Upper lobe of right lung (tissue), 1 donor: ENCODE results near the gene MORN4. TPM values are rescaled to one million over a fixed set of nuclear protein-coding genes. Genes with fewer than 3 reads are reported as not detected.

Experiments used
- ATAC-seq: fragments of 200-7000 bp; cut with Tn5 transposase; one replicate; pipeline ENCODE4 v1.9.1; 2020; ENCODE audit warnings: mild to moderate bottlenecking, moderate library complexity
- DNase-seq: peaks from one replicate; pipeline ENCODE4 v3.0.0-alpha.2; 2020
- H3K27ac ChIP-seq: fragments of 200-600 bp; one replicate; pipeline ENCODE4 v1.8.0; 2022
- H3K27me3 ChIP-seq: fragments of 200-600 bp; one replicate; pipeline ENCODE4 v1.8.0; 2022; ENCODE audit warnings: mild to moderate bottlenecking
- H3K36me3 ChIP-seq: fragments of 200-600 bp; one replicate; pipeline ENCODE4 v1.8.0; 2022
- H3K4me1 ChIP-seq: fragments of 200-600 bp; one replicate; pipeline ENCODE4 v1.8.0; 2022
- H3K4me3 ChIP-seq: fragments of 200-600 bp; one replicate; pipeline ENCODE4 v1.8.0; 2022; ENCODE audit warnings: mild to moderate bottlenecking
- H3K9me3 ChIP-seq: fragments of 200-600 bp; one replicate; pipeline ENCODE4 v1.8.0; 2022
- intact Hi-C: fragments of 100-400 bp; cut with DNase I; formaldehyde crosslinking; loops from one replicate; pipeline ENCODE4 v1.11.0; 2022
- total RNA-seq: library from RNA; stranded (reverse); fragmentation: NEBNext Ultra II Directional; extraction: Animal tissue kit (Norgen Biotek cat#: 25700); gene quantifications from one replicate; pipeline ENCODE4 v1.2.1, GENCODE V29; 2021
- TF ChIP-seq, protein P1 (sequence below): fragments of 200-600 bp; IDR thresholded peaks from one replicate; pipeline ENCODE4 v1.8.0; 2022; ENCODE audit warnings: antibody characterized with exemption
- donor health status: DM: no; HTN: yes; CAD: no; lungs with severe emphysema.

MORN4 gene
- total RNA-seq, 1 donor from 2014 or later = 3.8 TPM

DNA sequence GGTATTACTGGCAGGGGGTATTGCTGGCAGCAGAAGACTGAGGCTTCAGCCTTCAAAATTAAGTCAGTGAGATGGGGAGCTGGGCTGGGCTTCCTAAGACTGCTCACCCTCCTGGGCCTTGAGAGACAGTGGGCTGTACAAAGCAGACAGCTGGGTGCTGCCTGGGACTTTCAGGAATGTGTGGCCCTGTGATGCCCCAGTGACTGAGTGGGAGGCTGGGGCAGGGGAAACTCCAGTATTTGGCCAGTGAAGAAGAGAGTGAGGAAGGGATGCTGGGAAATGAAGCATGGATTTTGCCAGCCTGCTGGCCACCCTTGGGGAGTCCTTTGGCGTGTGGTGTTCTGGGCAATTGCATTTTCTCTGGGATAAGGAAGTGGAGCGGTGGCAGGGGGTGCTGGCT lies 60.3 kb downstream of the MORN4 start:
- TF ChIP-seq, protein P1, sequence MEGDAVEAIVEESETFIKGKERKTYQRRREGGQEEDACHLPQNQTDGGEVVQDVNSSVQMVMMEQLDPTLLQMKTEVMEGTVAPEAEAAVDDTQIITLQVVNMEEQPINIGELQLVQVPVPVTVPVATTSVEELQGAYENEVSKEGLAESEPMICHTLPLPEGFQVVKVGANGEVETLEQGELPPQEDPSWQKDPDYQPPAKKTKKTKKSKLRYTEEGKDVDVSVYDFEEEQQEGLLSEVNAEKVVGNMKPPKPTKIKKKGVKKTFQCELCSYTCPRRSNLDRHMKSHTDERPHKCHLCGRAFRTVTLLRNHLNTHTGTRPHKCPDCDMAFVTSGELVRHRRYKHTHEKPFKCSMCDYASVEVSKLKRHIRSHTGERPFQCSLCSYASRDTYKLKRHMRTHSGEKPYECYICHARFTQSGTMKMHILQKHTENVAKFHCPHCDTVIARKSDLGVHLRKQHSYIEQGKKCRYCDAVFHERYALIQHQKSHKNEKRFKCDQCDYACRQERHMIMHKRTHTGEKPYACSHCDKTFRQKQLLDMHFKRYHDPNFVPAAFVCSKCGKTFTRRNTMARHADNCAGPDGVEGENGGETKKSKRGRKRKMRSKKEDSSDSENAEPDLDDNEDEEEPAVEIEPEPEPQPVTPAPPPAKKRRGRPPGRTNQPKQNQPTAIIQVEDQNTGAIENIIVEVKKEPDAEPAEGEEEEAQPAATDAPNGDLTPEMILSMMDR = no peak
- Histone ChIP-seq H3K36me3 (peaks cover 31% of the 10 kb centered on the region), H3K27ac (peak overlapping the region; percentile 42), H3K4me1 (peaks cover 14% of the 10 kb centered on the region), H3K27me3 (no peaks in the 10 kb centered on the region), H3K4me3 (no peak overlapping the region), H3K9me3 (no peaks in the 10 kb centered on the region)
- DNase-seq (no peak), ATAC-seq (no peak)
- intact Hi-C loops = no loop called here

DNA sequence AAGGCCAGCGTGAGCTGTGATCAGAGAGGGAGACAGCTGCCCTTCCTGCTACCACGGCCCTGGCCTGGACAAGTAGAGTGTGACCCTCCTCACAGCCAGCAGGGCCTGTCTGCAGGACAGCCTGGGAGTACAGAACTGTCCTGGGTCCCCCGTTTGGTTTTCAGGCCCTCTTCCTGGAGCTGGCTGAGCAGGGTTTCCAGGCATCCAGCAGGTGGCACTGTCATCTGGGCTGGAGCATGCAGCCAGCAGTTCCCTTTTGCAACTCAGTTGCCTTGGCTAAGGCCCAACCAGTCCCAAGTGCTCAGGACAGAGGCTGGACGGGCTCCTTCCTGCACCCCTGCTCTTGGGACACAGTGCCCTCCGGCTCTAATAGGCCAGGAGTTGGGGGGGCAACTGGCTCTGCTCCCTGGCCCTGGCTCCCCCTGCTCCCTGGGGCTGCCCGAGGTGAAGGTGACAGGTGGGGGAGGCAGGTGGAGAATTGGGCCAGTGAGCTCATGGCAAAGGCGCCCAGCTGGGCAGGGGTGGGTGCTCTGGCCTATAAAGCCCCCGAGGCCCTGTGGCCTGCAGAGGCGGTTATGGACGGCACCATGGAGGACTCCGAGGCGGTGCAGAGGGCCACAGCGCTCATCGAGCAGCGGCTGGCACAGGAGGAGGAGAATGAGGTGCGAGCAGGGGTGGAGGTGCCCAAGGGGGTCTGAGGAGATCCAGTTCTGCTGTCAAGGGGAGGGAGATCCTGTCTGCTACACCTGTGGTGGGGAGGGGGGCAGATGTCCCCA lies 60.9 kb downstream of the MORN4 start, which contains the start of gene ANKRD2:
ANKRD2 (plus strand) TSS at position 566 of the 776 bp plus-strand sequence; CDS start at position 576, 10 bp downstream.
- DNase-seq (peak; percentile 83), ATAC-seq (peak; percentile 83)
- Histone ChIP-seq H3K9me3 (no peaks in the 10 kb centered on the region), H3K27ac (peak within 1 kb of the TSS; percentile 42), H3K27me3 (no peaks in the 10 kb centered on the region), H3K4me1 (peaks cover 14% of the 10 kb centered on the region), H3K36me3 (peaks cover 31% of the 10 kb centered on the region), H3K4me3 (no peak within 1 kb of the TSS)
- intact Hi-C loops = no loop called here
- TF ChIP-seq, protein P1 = peak; percentile 79

DNA sequence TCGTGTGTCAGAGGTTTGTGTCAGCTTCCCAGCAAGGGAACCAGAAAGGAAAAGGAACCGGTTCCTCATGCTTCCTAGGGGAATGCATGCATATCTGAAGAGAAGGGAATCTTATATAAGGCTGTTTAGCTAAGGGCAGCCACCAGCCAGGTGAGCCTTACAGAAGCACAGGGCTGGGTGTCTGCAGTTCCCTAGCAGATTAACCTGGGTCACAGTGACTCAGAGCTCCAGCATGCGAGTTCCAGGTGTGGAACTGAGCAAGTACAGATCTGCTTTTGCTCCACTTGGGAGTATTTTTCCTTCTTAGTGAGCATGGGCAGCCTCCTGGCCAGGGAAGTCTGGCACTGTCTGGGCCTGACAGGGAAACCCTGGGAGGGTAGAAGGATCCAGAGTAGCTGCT lies 61.7 kb downstream of the MORN4 start:
- H3K36me3 ChIP-seq = peaks cover 31% of the 10 kb centered on the region
- H3K4me3 ChIP-seq = no peak overlapping the region
- peak overlapping the region; percentile 42 for H3K27ac ChIP-seq
- DNase-seq (no peak), ATAC-seq (peak; percentile 67)
- H3K27me3 ChIP-seq = no peaks in the 10 kb centered on the region
- H3K4me1 ChIP-seq = peaks cover 14% of the 10 kb centered on the region
- intact Hi-C loops = no loop called here
- H3K9me3 ChIP-seq = no peaks in the 10 kb centered on the region
- TF ChIP-seq, protein P1 = no peak

DNA sequence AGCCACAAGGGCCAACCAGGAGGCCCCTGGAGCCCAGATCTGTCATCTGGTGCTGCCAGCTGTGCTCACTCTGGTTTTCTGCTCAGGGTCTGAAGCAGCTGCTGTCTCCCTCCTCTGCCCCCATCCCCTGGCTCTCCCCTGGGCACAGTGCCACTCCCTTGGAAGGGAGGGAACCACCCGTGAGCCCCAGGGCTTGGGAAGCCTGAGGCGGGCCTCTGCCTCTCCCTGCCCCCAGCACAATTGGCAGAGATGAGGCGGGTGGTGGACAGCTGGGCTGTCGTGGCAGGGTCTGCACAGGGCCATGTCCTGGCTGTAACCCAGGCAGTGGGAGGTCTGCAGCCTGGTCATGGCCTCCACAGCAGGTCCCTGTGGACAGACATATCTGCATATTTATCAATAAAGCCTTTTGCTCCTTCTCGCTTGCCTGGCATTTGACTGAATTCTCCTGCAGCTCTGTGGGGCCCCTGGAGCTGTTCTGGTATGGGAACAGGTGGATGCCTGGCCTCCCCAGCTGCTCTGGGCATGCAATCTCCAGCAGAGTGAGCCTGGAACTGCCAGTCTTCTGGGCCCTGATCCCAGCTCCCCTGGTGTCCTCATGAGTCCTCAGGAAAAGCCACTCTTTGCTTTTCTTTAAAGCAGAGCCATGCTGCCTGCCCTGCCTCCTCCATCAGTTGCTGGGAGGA lies 62.4 kb downstream of the MORN4 start:
- intact Hi-C loops = no loop called here
- ATAC-seq = no peak
- no peak overlapping the region for H3K4me3 ChIP-seq
- H3K36me3 ChIP-seq = peaks cover 31% of the 10 kb centered on the region
- TF ChIP-seq, protein P1 = no peak
- DNase-seq = no peak
- peaks cover 14% of the 10 kb centered on the region for H3K4me1 ChIP-seq
- no peaks in the 10 kb centered on the region for H3K27me3 ChIP-seq
- no peak overlapping the region for H3K27ac ChIP-seq
- no peaks in the 10 kb centered on the region for H3K9me3 ChIP-seq

DNA sequence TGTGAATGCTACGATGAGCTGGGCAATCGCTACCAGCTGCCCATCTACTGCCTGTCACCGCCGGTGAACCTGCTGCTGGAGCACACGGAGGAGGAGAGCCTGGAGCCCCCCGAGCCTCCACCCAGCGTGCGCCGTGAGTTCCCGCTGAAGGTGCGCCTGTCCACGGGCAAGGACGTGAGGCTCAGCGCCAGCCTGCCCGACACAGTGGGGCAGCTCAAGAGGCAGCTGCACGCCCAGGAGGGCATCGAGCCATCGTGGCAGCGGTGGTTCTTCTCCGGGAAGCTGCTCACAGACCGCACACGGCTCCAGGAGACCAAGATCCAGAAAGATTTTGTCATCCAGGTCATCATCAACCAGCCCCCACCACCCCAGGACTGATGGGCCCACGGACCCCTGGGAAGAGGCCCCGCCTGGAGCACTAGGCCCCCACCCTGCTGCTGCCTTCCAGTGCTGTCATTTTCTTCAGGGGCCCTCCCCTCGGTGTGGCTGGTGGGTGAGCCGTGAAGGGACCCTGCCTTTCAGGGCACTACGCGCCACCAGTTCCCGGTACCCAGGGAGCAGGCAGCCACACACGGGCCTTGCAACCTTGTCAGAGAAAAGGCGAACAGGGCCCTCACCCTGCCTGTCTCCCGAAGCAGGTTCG lies 63.0 kb downstream of the MORN4 start:
- DNase-seq = no peak
- no peak for ATAC-seq
- no peak overlapping the region for H3K27ac ChIP-seq
- TF ChIP-seq, protein P1 = no peak
- no peaks in the 10 kb centered on the region for H3K9me3 ChIP-seq
- H3K36me3 ChIP-seq = peaks cover 31% of the 10 kb centered on the region
- peaks cover 14% of the 10 kb centered on the region for H3K4me1 ChIP-seq
- H3K4me3 ChIP-seq = no peak overlapping the region
- H3K27me3 ChIP-seq = no peaks in the 10 kb centered on the region
- intact Hi-C loops = no loop called here
